Kidney epithelial cell (primary cell): ENCODE results near the gene SIX5. TPM values are rescaled to one million over a fixed set of nuclear protein-coding genes. Genes with fewer than 3 reads are reported as not detected.
A peak's percentile ranks its signal among the peaks of the same experiment; 100 is the strongest.

Experiments
- DNase-seq: peaks from one replicate; pipeline ENCODE4 v3.0.0-alpha.2; 2010; ENCODE audit warnings: low read depth
- H3K27me3 ChIP-seq: 2 replicates; pipeline ENCODE4 v1.6.0; 2011; ENCODE audit warnings: low read length; ENCODE audit not compliant: control insufficient read depth, insufficient read depth
- H3K36me3 ChIP-seq: 2 replicates; pipeline ENCODE4 v1.5.1; 2011; ENCODE audit warnings: low read length; ENCODE audit not compliant: control insufficient read depth, insufficient read depth
- H3K4me3 ChIP-seq: 2 replicates; pipeline ENCODE4 v1.5.1; 2011; ENCODE audit warnings: low read depth, mild to moderate bottlenecking, control low read depth, low read length
- total RNA-seq: library from RNA; depleted of rRNA; stranded (reverse); fragments of >200 nt; gene quantifications from 2 replicates; pipeline ENCODE4 v1.2.3, GENCODE V29; 2015
- TF ChIP-seq, protein P1 (sequence below): IDR thresholded peaks from 2 replicates; pipeline ENCODE4 v1.5.1; 2011; ENCODE audit warnings: mild to moderate bottlenecking, moderate library complexity, low read length, control low read depth, inconsistent platforms; ENCODE audit not compliant: insufficient read depth, poor library complexity, severe bottlenecking

SIX5 gene
- total RNA-seq, 1 donor from 2014 or later: 11.7 TPM

DNA sequence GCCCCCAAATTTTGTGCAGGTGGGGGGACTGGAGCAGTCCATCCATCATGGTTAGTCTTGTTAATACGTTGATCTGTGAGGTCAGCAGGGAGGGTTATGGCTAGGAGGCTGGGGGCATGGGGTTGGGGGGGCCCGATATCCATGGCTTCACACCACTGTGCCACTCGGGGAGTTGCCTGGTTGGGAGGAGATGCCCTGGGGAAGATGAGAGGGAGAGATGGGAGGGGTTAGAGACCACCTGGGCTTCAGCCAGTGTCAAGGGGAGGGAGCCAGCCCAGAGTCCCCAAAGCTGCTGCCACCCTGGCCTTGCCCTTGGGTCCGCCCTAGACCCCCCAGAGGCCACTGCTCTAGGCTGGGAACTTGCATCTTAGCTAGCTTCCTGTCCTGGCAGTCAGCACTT is 15.0 kb upstream of the SIX5 start:
- TF ChIP-seq, protein P1, sequence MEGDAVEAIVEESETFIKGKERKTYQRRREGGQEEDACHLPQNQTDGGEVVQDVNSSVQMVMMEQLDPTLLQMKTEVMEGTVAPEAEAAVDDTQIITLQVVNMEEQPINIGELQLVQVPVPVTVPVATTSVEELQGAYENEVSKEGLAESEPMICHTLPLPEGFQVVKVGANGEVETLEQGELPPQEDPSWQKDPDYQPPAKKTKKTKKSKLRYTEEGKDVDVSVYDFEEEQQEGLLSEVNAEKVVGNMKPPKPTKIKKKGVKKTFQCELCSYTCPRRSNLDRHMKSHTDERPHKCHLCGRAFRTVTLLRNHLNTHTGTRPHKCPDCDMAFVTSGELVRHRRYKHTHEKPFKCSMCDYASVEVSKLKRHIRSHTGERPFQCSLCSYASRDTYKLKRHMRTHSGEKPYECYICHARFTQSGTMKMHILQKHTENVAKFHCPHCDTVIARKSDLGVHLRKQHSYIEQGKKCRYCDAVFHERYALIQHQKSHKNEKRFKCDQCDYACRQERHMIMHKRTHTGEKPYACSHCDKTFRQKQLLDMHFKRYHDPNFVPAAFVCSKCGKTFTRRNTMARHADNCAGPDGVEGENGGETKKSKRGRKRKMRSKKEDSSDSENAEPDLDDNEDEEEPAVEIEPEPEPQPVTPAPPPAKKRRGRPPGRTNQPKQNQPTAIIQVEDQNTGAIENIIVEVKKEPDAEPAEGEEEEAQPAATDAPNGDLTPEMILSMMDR: no peak
- no peak for DNase-seq

DNA sequence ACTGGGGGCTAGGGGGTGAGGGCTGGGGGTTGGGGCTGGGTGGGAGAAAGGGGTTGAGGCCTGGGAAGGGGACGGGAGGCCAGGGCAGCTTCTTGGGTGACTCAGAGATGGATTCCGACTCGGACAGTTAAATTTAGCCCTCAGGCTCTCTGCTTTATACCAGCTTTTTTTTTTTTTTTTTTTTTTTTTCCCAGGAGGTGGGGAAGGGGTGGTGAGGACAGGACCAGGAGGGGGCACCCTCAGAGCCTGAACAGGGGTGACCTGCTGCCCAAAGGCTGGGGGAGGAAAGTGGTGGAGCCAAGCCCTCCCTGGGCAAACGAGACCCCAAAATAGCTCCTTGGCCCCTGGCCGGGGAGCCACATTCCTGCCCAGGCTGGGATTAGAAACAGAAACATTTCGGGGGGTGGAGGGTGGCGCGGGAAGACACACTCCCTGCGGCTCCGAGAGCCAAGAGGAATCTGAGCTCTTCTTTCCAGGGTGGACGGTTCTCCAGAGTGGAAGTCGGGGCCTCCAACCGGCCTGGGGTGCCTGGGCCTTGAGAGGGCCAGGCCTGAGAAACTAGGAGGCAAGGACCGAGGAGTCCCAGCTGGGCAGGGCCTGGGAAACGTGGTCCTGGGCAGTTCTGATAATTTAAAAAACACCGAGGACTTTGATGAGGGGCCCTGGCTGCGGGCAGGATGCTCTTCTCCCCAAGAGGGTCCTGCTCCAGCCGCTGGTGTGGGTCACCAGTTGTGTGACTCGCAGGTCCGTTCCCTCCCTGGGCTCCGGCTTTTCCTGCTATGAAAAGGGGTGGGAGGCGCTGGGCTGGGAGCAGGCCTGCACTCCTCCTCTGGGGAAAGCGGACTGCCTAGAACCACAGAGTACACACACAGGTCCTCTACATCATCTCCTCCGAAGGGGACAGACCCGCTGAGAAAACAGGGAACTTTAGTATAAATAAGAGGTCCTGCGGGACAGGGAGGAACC is 14.1 kb upstream of the SIX5 start:
- TF ChIP-seq, protein P1: peak; percentile 4
- no peak for DNase-seq
- no peaks in the 10 kb centered on the region for H3K27me3 ChIP-seq
- no peak overlapping the region for H3K4me3 ChIP-seq
- no peaks in the 10 kb centered on the region for H3K36me3 ChIP-seq

More for the DNA sequence above, 15.0 kb upstream of the SIX5 start:
- no peaks in the 10 kb centered on the region for H3K36me3 ChIP-seq
- no peak overlapping the region for H3K4me3 ChIP-seq
- no peaks in the 10 kb centered on the region for H3K27me3 ChIP-seq

DNA sequence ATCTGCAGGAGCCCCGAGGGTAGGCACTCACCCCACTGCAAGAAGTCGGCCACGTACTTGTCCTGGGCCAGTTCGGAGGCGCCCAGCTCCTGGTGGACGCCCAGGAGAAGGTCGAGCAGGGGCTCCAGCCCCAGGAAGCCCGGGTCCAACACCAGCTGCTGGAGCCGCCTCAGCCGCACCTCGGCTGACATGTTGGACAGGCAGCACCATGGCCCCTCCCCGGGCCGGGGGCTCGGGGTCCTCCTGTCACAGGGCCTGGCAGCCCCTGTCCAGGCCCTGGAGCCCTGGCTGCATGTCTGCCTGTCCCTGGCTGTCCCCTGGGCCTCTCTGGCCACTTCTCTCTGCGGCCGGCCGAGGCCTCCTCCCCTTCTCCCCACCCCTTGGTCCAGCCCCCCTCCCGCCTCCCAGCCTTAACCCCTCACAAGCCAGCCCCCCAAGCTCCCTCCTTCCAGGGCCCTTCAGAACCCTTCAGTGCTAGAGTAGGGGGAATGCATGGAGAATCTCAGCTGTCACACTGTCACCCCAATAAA is 13.2 kb upstream of the SIX5 start, which contains the start of gene DMPK:
DMPK (minus strand) TSS at position 329 of the 530 bp plus-strand sequence; CDS start at position 191, 138 bp downstream.
- Histone ChIP-seq H3K27me3 (no peaks in the 10 kb centered on the region), H3K36me3 (peaks cover 2% of the 10 kb centered on the region), H3K4me3 (no peak within 1 kb of the TSS)
- TF ChIP-seq, protein P1: no peak
- DNase-seq: no peak

DNA sequence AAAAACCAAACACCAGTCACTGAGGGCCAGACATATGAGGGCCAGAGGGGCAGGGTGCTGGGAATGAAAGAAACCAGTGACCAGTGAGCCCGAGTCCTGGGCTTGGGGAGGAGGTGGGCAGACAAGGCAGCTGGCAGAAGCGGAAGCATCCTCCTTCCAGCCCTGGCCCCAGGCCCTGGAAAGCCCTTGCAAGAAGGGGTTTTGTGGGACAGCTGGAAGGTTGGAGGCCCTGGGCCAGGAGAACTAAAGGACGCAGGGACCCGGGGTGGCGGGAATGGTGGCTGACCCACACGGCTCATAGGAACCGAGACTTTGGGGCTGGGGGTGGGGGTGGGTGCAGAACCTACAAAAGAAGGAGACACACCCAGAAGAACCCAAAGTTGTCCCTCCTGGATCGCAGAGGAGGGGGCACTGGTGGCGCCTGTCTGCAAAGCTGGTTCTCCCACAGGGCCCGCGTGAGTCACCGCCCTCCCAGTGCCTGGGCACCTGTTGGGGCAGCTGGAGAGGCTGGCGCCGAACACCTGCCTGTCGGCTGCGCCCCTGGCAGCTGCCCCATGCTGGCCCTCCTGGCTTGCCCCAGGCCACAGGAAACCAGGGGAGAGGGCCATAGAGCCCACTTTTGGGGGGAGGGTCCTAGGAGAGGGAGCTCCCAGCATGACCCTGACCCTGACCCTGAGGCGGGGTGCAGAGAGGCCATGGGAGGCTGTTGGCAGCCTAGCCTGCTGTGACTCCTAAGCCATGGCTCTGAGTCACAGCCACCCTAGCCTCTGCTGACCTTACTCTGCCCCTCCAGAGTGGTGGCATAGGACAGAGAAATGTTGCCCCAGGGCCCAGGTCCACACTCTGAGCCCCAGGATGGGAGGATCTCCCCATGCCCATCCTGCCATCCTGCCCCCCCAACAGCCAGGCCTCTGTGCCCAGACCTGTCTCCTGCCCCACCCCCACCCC is 12.4 kb upstream of the SIX5 start:
- Histone ChIP-seq H3K27me3 (no peaks in the 10 kb centered on the region), H3K4me3 (no peak overlapping the region), H3K36me3 (peaks cover 6% of the 10 kb centered on the region)
- TF ChIP-seq, protein P1: no peak
- no peak for DNase-seq

DNA sequence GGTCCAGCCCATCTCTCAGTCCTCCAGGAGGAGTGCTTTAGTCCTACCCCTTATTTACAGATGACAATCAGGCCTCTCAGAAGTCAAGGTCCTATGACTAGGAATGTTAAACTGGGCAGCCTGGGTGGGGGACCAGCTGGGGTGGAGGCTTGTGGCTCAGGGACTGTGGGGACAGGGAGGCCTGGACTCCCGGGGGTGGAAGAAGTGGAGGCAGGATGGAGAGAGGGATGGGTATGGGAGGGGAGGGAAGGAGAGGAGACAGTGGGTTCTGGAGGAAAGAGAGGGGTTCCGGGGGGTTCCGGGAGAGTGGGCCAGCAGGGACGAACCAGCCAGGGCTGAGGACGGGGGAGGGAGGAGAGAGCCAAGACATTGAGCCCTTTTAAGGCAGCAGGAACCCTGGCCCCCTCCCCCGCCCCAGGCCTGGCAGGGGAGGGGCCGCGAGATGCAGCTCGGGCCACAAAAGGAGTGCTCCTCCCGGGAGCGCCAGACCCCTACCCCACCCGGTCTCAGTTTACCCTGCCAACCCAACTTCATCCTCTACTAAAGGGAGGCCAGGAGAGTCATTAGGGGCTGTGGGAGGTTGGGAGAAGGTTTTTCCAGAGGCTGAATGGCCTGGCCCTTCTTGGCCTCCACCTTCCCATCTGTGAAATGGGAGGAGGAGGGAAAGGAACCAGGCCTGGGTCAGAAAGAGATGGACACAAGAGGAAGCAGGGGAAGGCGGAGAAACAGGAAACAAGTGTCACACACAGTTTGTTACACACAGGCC is 11.6 kb upstream of the SIX5 start:
- H3K4me3 ChIP-seq: no peak overlapping the region
- no peak for DNase-seq

More for the DNA sequence above, 11.6 kb upstream of the SIX5 start:
- TF ChIP-seq, protein P1: no peak
- H3K36me3 ChIP-seq: peaks cover 6% of the 10 kb centered on the region
- H3K27me3 ChIP-seq: no peaks in the 10 kb centered on the region
